Mesothelial cell of epicardium (in vitro differentiated cells): Measurements from ENCODE around the gene WRAP73. TPM values are rescaled to one million over a fixed set of nuclear protein-coding genes. Genes with fewer than 3 reads are reported as not detected.

Experiments used
- DNase-seq, 2 experiments: peaks; one replicate each; pipeline ENCODE4 v3.0.0; 2021; ENCODE audit warnings: low spot score in 2 of 2; ENCODE audit not compliant: unreplicated experiment in 2 of 2
- H3K27ac Mint-ChIP-seq: 2 replicates; pipeline ENCODE4 v1.8.0; 2021; ENCODE audit warnings: mixed read lengths
- H3K27me3 Mint-ChIP-seq: 2 replicates; pipeline ENCODE4 v1.8.0; 2021; ENCODE audit warnings: low read depth, mixed read lengths
- H3K36me3 Mint-ChIP-seq: 2 replicates; pipeline ENCODE4 v1.8.0; 2021; ENCODE audit warnings: mixed read lengths
- H3K4me1 Mint-ChIP-seq: 2 replicates; pipeline ENCODE4 v1.8.0; 2021; ENCODE audit warnings: mixed read lengths
- H3K4me3 Mint-ChIP-seq: 2 replicates; pipeline ENCODE4 v1.8.0; 2021; ENCODE audit warnings: mild to moderate bottlenecking, moderate library complexity, mixed read lengths
- H3K9me3 Mint-ChIP-seq: 2 replicates; pipeline ENCODE4 v1.8.0; 2021; ENCODE audit warnings: mixed read lengths
- CTCF ChIP-seq: fragments of 200-600 bp; sonication (generic); IDR thresholded peaks from one replicate; pipeline ENCODE4 v1.5.0; 2021; ENCODE audit warnings: antibody characterized with exemption; ENCODE audit not compliant: unreplicated experiment
- total RNA-seq: library from RNA; stranded (reverse); gene quantifications from 3 replicates; pipeline ENCODE4 v1.2.1, GENCODE V29; 2021

WRAP73 gene
- total RNA-seq, 1 donor from 2014 or later: 20.8 TPM

DNA sequence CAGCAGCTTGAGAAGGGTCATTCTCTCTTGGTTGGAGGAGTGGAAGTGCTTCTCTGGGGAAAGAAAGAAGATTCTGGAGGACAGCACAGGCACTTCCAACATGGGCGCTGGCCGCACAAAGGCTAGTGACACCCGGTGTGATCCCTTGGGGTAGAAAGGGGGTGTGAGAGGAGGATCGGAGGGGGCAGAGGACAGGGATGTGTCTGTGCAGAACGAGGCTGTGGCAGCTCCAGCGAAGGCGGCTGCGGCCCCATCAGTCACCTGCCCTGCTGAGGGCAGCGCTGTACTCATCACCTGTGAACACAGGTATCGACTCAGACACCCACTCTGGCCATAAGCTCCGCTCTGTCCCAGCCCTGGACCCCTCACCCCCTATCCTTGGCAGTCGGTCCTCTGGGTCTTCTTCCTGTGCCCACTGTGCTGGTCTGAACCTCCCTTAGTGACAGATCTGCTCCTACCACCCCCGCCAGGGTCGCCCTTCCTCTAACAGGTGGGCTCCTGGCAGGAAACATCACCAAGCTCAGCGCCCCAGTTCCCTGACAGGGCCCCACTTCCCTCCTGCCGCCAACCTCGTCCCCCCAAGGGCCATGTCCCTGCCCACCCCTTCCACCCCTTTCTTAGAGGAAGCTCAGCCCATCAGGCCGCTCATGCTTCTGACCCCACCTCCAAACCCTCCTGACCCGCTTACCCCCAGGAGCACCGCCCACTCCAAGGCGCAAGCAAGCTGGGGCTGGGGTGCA lies 22.5 kb upstream of the WRAP73 start:
- DNase-seq: no peak
- Mint-ChIP-seq H3K36me3 (no peaks in the 10 kb centered on the region), H3K27ac (no peak overlapping the region), H3K27me3 (peaks cover 46% of the 10 kb centered on the region), H3K4me1 (peaks cover 9% of the 10 kb centered on the region), H3K4me3 (no peak overlapping the region), H3K9me3 (no peaks in the 10 kb centered on the region)
- no peak for TF ChIP-seq CTCF

DNA sequence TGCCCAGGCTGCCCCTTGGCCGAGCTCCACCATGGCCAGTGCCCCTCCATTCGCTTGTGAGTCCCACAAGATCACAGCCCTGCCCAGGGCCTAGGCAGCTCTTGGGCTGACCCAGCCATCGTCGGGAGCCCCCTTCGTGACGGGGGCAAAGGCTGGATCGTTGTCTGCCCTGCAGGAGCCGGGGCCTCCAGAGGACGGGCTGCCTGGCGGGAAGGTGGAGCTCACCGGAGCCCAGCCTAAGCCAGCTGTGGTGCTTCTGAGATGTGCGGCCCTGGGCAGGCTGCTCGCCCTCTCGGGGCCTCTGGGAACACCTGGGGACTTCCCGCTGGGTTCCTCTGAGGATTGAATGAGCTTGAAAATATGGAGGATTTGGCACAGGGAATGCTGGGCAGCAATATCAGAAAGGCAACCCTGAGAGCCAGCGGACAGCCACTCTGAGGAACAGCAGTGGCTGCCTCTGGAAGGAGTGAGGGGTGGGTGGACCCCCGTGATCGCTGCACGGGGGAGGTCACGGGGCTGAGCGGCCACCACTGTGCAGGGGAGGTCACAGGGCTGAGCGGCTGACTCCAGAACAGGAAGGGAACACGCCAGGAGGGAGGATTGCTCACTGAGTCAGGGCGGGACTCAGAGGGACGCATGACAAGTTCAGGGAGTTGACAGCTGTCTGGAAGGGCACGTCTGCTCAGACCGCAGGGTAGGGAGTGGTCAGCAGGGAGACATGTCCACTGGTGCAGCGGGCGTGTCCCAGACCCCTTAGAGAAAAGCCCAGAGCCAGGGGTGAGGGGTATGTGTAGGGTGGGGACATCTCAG lies 21.7 kb upstream of the WRAP73 start:
- Mint-ChIP-seq H3K4me3 (no peak overlapping the region), H3K4me1 (peaks cover 9% of the 10 kb centered on the region), H3K27ac (no peak overlapping the region), H3K9me3 (no peaks in the 10 kb centered on the region), H3K27me3 (peaks cover 50% of the 10 kb centered on the region), H3K36me3 (no peaks in the 10 kb centered on the region)
- no peak for DNase-seq
- TF ChIP-seq CTCF: no peak

- peaks cover 9% of the 10 kb centered on the region for H3K4me1 Mint-ChIP-seq
- no peak for TF ChIP-seq CTCF
- H3K36me3 Mint-ChIP-seq: no peaks in the 10 kb centered on the region
- DNase-seq: no peak
- no peaks in the 10 kb centered on the region for H3K9me3 Mint-ChIP-seq
- H3K4me3 Mint-ChIP-seq: no peak overlapping the region
- peaks cover 54% of the 10 kb centered on the region for H3K27me3 Mint-ChIP-seq
- H3K27ac Mint-ChIP-seq: no peak overlapping the region
Measured at GRCh38 chr1:3670823-3671265, 20.9 kb upstream of the WRAP73 start.

GRCh38 chr1:3669971-3670431 lies 20.1 kb upstream of the WRAP73 start:
- H3K27ac Mint-ChIP-seq: no peak overlapping the region
- peaks cover 13% of the 10 kb centered on the region for H3K4me1 Mint-ChIP-seq
- no peak for TF ChIP-seq CTCF
- no peak overlapping the region for H3K4me3 Mint-ChIP-seq
- no peaks in the 10 kb centered on the region for H3K36me3 Mint-ChIP-seq
- no peaks in the 10 kb centered on the region for H3K9me3 Mint-ChIP-seq
- DNase-seq: no peak
- peaks cover 58% of the 10 kb centered on the region for H3K27me3 Mint-ChIP-seq

- H3K4me1 Mint-ChIP-seq: peaks cover 15% of the 10 kb centered on the region
- no peak for DNase-seq
- H3K36me3 Mint-ChIP-seq: no peaks in the 10 kb centered on the region
- no peak for TF ChIP-seq CTCF
- no peak overlapping the region for H3K27ac Mint-ChIP-seq
- H3K4me3 Mint-ChIP-seq: no peak overlapping the region
- peaks cover 62% of the 10 kb centered on the region for H3K27me3 Mint-ChIP-seq
- H3K9me3 Mint-ChIP-seq: no peaks in the 10 kb centered on the region
Measured at GRCh38 chr1:3669421-3669821, 19.5 kb upstream of the WRAP73 start.
